ENCODE data around the gene NOC4L. TPM values are rescaled to one million over a fixed set of nuclear protein-coding genes. Genes with fewer than 3 reads are reported as not detected.

NOC4L gene
- total and polyA plus RNA-seq, 2 donors (not counting 3 experiments of a cell fraction or from before 2014, with no cell fraction given), result 19.4 to 29.4 TPM

DNA sequence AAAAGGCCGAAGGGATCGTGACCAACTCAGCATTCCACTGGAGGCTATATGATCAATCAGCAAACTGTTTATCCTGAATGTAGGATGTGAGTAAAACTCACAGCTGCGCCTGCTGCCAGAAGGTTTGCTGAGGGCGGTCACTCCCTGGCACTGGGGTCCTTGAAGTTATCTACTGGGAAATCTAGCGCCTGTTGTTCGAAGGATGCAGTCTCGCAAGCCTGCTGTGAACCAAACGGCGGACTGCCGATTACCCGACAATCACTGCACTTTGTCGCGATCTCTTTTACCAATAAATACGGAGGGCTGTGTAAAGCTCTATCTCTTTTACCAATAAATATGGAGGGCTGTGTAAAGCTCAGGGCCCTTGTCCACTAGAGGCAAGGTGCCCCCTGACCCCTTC, 13.0 kb upstream of the NOC4L start:
- dilution Hi-C loops (cut with MboI; ENCODE audit: extremely low pct_ligation_motif_present, low sequenced_read_pairs) (no loop called here), intact Hi-C loops (cut with micrococcal nuclease) (no loop called here)
- no TSS peak for BruUV-seq (replicated peaks)
- no peak overlapping the region for H3K27ac ChIP-seq (ENCODE audit: insufficient read depth, low read depth, low read length)
- no peak overlapping the region for H3K9ac ChIP-seq (replicated peaks; ENCODE audit: extremely low read depth, insufficient read depth, low read length)
- DNase-seq (ENCODE audit: low read depth, low spot score) (no peak), FAIRE-seq (no peak)
- H2AFZ ChIP-seq (ENCODE audit: low read depth, low read length), result no peak overlapping the region
- H3K4me2 ChIP-seq (ENCODE audit: insufficient read depth, low read length), result no peak overlapping the region
- ChIA-PET CTCF (no interaction called here), POLR2A (no interaction called here)
- no peaks in the 10 kb centered on the region for H3K9me3 ChIP-seq (replicated peaks; ENCODE audit: control insufficient read depth, insufficient read depth, low read length)
- no peaks in the 10 kb centered on the region for H4K20me1 ChIP-seq (replicated peaks; ENCODE audit: control insufficient read depth, extremely low read depth, insufficient read depth, low read length)
- H3K79me2 ChIP-seq (ENCODE audit: control insufficient read depth, insufficient read depth, low read length), result no peaks in the 10 kb centered on the region
- TF ChIP-seq JUN (IDR thresholded peaks at IDR 0.05; ENCODE audit: borderline replicate concordance, insufficient read depth, insufficient read length, low read depth) (no peak), POLR2AphosphoS5 (IDR thresholded peaks at IDR 0.05; ENCODE audit: insufficient read depth, low read depth, low read length) (no peak)
- no peaks in the 10 kb centered on the region for H3K27me3 ChIP-seq (ENCODE audit: control insufficient read depth in 2 of 2, insufficient read depth in 2 of 2, low read length in 2 of 2)
- H3K36me3 ChIP-seq (ENCODE audit: control insufficient read depth in 2 of 2, extremely low read depth in 1 of 2, insufficient read depth in 2 of 2, low read length in 2 of 2), result peaks cover 0 to 12% of the 10 kb centered on the region in 2 experiments
- no peak overlapping the region for H3K4me3 ChIP-seq (replicated peaks in 1 of 3; ENCODE audit: insufficient read depth in 1 of 3, low read depth in 1 of 3, low read length in 3 of 3)
- no peaks in the 10 kb centered on the region for H3K4me1 ChIP-seq (ENCODE audit: control insufficient read depth, extremely low read depth, insufficient read depth, low read length)
- no peaks in the 10 kb centered on the region for H3K9me1 ChIP-seq (replicated peaks; ENCODE audit: control insufficient read depth, extremely low read depth, insufficient read depth, low read length)

DNA sequence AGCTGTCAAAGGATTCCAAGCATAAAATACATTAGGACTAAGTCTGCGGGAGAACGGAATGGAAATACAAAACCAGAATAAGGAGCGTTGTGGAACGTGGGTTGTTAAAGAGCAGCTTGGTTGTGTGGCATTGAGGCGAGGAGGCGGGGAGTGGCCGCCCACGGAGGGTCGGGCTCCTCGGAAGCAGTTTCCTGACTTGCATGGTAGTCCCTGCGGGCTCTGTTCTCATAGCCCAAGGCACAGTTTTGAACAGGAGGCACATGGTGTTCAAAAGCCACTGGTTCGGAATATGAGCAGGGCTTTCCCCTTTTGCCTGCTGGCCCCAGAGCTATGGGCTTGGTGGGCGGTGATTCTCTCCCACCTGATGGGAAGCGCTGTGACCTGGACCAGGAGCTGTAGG, 12.3 kb upstream of the NOC4L start:
- Histone ChIP-seq H3K4me1 (ENCODE audit: control insufficient read depth, extremely low read depth, insufficient read depth, low read length) (no peaks in the 10 kb centered on the region), H3K27me3 (ENCODE audit: control insufficient read depth in 2 of 2, insufficient read depth in 2 of 2, low read length in 2 of 2) (no peaks in the 10 kb centered on the region), H3K36me3 (ENCODE audit: control insufficient read depth in 2 of 2, extremely low read depth in 1 of 2, insufficient read depth in 2 of 2, low read length in 2 of 2) (peaks cover 0 to 5% of the 10 kb centered on the region in 2 experiments), H3K79me2 (ENCODE audit: control insufficient read depth, insufficient read depth, low read length) (no peaks in the 10 kb centered on the region), H3K4me2 (ENCODE audit: insufficient read depth, low read length) (no peak overlapping the region), H3K4me3 (replicated peaks in 1 of 3; ENCODE audit: insufficient read depth in 1 of 3, low read depth in 1 of 3, low read length in 3 of 3) (no peak overlapping the region), H3K9ac (replicated peaks; ENCODE audit: extremely low read depth, insufficient read depth, low read length) (no peak overlapping the region), H3K9me1 (replicated peaks; ENCODE audit: control insufficient read depth, extremely low read depth, insufficient read depth, low read length) (no peaks in the 10 kb centered on the region), H4K20me1 (replicated peaks; ENCODE audit: control insufficient read depth, extremely low read depth, insufficient read depth, low read length) (no peaks in the 10 kb centered on the region), H3K27ac (ENCODE audit: insufficient read depth, low read depth, low read length) (no peak overlapping the region), H3K9me3 (replicated peaks; ENCODE audit: control insufficient read depth, insufficient read depth, low read length) (no peaks in the 10 kb centered on the region), H2AFZ (ENCODE audit: low read depth, low read length) (no peak overlapping the region)
- dilution Hi-C loops (cut with MboI; ENCODE audit: extremely low pct_ligation_motif_present, low sequenced_read_pairs) (no loop called here), intact Hi-C loops (cut with micrococcal nuclease) (no loop called here)
- DNase-seq (ENCODE audit: low read depth, low spot score) (no peak), FAIRE-seq (no peak)
- POLR2A ChIA-PET, result no interaction called here
- CTCF ChIA-PET, result no interaction called here
- no peak for TF ChIP-seq POLR2AphosphoS5 (IDR thresholded peaks at IDR 0.05; ENCODE audit: insufficient read depth, low read depth, low read length)
- no peak for TF ChIP-seq JUN (IDR thresholded peaks at IDR 0.05; ENCODE audit: borderline replicate concordance, insufficient read depth, insufficient read length, low read depth)
- TF ChIP-seq POLR2A (IDR thresholded peaks at IDR 0.05; ENCODE audit: low read depth, low read length), result no peak
- TF ChIP-seq FOS (IDR thresholded peaks at IDR 0.05; ENCODE audit: borderline replicate concordance, insufficient read depth, low read length), result no peak
- BruUV-seq (replicated peaks), result no TSS peak
